Activated T-helper 2 cell treated with anti-CD3 and anti-CD28 coated beads, Interferon-gamma antibody, Interleukin-2, Interleukin-4, amounts not matched to agents 10 μg/mL and 5 μg/mL and 100 μg/mL, durations not matched to agents 14 hours and 24 hours and 36 hours (primary cell): Measurements from ENCODE around the gene MAG. TPM values are rescaled to one million over a fixed set of nuclear protein-coding genes. Genes with fewer than 3 reads are reported as not detected.

Experiments
- DNase-seq: peaks from one replicate; pipeline ENCODE4 v3.0.0; 2021; ENCODE audit warnings: low spot score
- H3K27ac Mint-ChIP-seq: one replicate; pipeline ENCODE4 v1.8.0; 2021; ENCODE audit warnings: mixed read lengths
- H3K27me3 Mint-ChIP-seq: one replicate; pipeline ENCODE4 v1.8.0; 2021; ENCODE audit warnings: low read depth, mixed read lengths
- H3K36me3 Mint-ChIP-seq: one replicate; pipeline ENCODE4 v1.8.0; 2021; ENCODE audit warnings: low read depth, mixed read lengths
- H3K4me1 Mint-ChIP-seq: one replicate; pipeline ENCODE4 v1.8.0; 2021; ENCODE audit warnings: low read depth, mixed read lengths
- H3K4me3 Mint-ChIP-seq: one replicate; pipeline ENCODE4 v1.8.0; 2021; ENCODE audit warnings: low read depth, mild to moderate bottlenecking, moderate library complexity, mixed read lengths
- H3K9me3 Mint-ChIP-seq: one replicate; pipeline ENCODE4 v1.8.0; 2021; ENCODE audit warnings: mixed read lengths
- intact Hi-C: fragments of 100-400 bp; cut with micrococcal nuclease; formaldehyde crosslinking; loops from one replicate; pipeline ENCODE4 v1.15.1; 2023
- total RNA-seq: library from RNA; stranded (reverse); gene quantifications from 2 replicates; pipeline ENCODE4 v1.2.3, GENCODE V29; 2022

Gene MAG
- total RNA-seq, 1 donor from 2014 or later = 0.37 TPM

- Mint-ChIP-seq H3K36me3 (no peaks in the 10 kb centered on the region), H3K27ac (no peak overlapping the region), H3K4me3 (no peak overlapping the region), H3K27me3 (no peaks in the 10 kb centered on the region), H3K9me3 (no peaks in the 10 kb centered on the region), H3K4me1 (peaks cover 21% of the 10 kb centered on the region)
- intact Hi-C loops = loop anchor here (2.0 kb wide), 1 partner anchor 15 kb away; the partner anchor contains the start of gene FFAR1
- no peak for DNase-seq
These were observed 39.7 kb downstream of the MAG start for GRCh38 chr19:35331551-35332214.

GRCh38 chr19:35332817-35333216, 40.9 kb downstream of the MAG start:
- Mint-ChIP-seq H3K27ac (peak overlapping the region; percentile 34), H3K36me3 (no peaks in the 10 kb centered on the region), H3K27me3 (no peaks in the 10 kb centered on the region), H3K9me3 (no peaks in the 10 kb centered on the region), H3K4me3 (no peak overlapping the region), H3K4me1 (peaks cover 20% of the 10 kb centered on the region)
- intact Hi-C loops = loop anchor here (2.0 kb wide), 1 partner anchor 14 kb away; the partner anchor contains the start of gene FFAR1
- DNase-seq = no peak

- no peak for DNase-seq
- no peak overlapping the region for H3K27ac Mint-ChIP-seq
- intact Hi-C loops = no loop called here
- no peaks in the 10 kb centered on the region for H3K27me3 Mint-ChIP-seq
- no peaks in the 10 kb centered on the region for H3K9me3 Mint-ChIP-seq
- no peaks in the 10 kb centered on the region for H3K36me3 Mint-ChIP-seq
- peaks cover 13% of the 10 kb centered on the region for H3K4me1 Mint-ChIP-seq
- no peak overlapping the region for H3K4me3 Mint-ChIP-seq
These were observed 42.3 kb downstream of the MAG start for GRCh38 chr19:35334144-35334753.

GRCh38 chr19:35336166-35336955, 44.4 kb downstream of the MAG start:
- intact Hi-C loops = no loop called here
- no peak overlapping the region for H3K4me3 Mint-ChIP-seq
- no peaks in the 10 kb centered on the region for H3K36me3 Mint-ChIP-seq
- no peak overlapping the region for H3K27ac Mint-ChIP-seq
- H3K9me3 Mint-ChIP-seq = no peaks in the 10 kb centered on the region
- peaks cover 13% of the 10 kb centered on the region for H3K4me1 Mint-ChIP-seq
- DNase-seq = no peak
- no peaks in the 10 kb centered on the region for H3K27me3 Mint-ChIP-seq

- H3K27ac Mint-ChIP-seq = no peak overlapping the region
- H3K27me3 Mint-ChIP-seq = peaks cover under 1% of the 10 kb centered on the region
- peaks cover 13% of the 10 kb centered on the region for H3K4me1 Mint-ChIP-seq
- no peak overlapping the region for H3K4me3 Mint-ChIP-seq
- no peak for DNase-seq
- intact Hi-C loops = no loop called here
- H3K9me3 Mint-ChIP-seq = no peaks in the 10 kb centered on the region
- no peaks in the 10 kb centered on the region for H3K36me3 Mint-ChIP-seq
These were observed 45.4 kb downstream of the MAG start for GRCh38 chr19:35337097-35337983.

GRCh38 chr19:35337984-35338296, 46.0 kb downstream of the MAG start:
- intact Hi-C loops = no loop called here
- H3K36me3 Mint-ChIP-seq = no peaks in the 10 kb centered on the region

GRCh38 chr19:35340431-35340830, 48.5 kb downstream of the MAG start:
- intact Hi-C loops = no loop called here
- peaks cover 7% of the 10 kb centered on the region for H3K27me3 Mint-ChIP-seq
- no peak overlapping the region for H3K27ac Mint-ChIP-seq
- no peaks in the 10 kb centered on the region for H3K9me3 Mint-ChIP-seq
- no peak overlapping the region for H3K4me3 Mint-ChIP-seq
- no peak for DNase-seq
- H3K4me1 Mint-ChIP-seq = no peaks in the 10 kb centered on the region
- no peaks in the 10 kb centered on the region for H3K36me3 Mint-ChIP-seq

More at GRCh38 chr19:35337984-35338296, 46.0 kb downstream of the MAG start:
- DNase-seq = no peak
- no peak overlapping the region for H3K27ac Mint-ChIP-seq
- no peaks in the 10 kb centered on the region for H3K9me3 Mint-ChIP-seq
- peaks cover 7% of the 10 kb centered on the region for H3K4me1 Mint-ChIP-seq
- peaks cover 3% of the 10 kb centered on the region for H3K27me3 Mint-ChIP-seq
- H3K4me3 Mint-ChIP-seq = no peak overlapping the region

- Mint-ChIP-seq H3K36me3 (no peaks in the 10 kb centered on the region), H3K9me3 (no peaks in the 10 kb centered on the region), H3K4me3 (no peak overlapping the region), H3K4me1 (peaks cover 5% of the 10 kb centered on the region), H3K27me3 (peaks cover 7% of the 10 kb centered on the region), H3K27ac (no peak overlapping the region)
- intact Hi-C loops = no loop called here
- no peak for DNase-seq
These were observed 49.0 kb downstream of the MAG start for GRCh38 chr19:35341006-35341405.

GRCh38 chr19:35341565-35342225, 49.7 kb downstream of the MAG start:
- H3K9me3 Mint-ChIP-seq = no peaks in the 10 kb centered on the region
- intact Hi-C loops = no loop called here
- no peaks in the 10 kb centered on the region for H3K36me3 Mint-ChIP-seq
- H3K27ac Mint-ChIP-seq = no peak overlapping the region
- H3K4me1 Mint-ChIP-seq = peaks cover 12% of the 10 kb centered on the region
- H3K4me3 Mint-ChIP-seq = no peak overlapping the region
- H3K27me3 Mint-ChIP-seq = peaks cover 7% of the 10 kb centered on the region
- no peak for DNase-seq

GRCh38 chr19:35342430-35342829, 50.5 kb downstream of the MAG start:
- H3K4me3 Mint-ChIP-seq = no peak overlapping the region
- H3K4me1 Mint-ChIP-seq = peaks cover 20% of the 10 kb centered on the region
- H3K9me3 Mint-ChIP-seq = no peaks in the 10 kb centered on the region
- DNase-seq = no peak
- intact Hi-C loops = no loop called here
- H3K36me3 Mint-ChIP-seq = no peaks in the 10 kb centered on the region
- H3K27ac Mint-ChIP-seq = no peak overlapping the region
- H3K27me3 Mint-ChIP-seq = peaks cover 7% of the 10 kb centered on the region

- Mint-ChIP-seq H3K4me3 (no peak overlapping the region), H3K27me3 (peaks cover 7% of the 10 kb centered on the region), H3K4me1 (peaks cover 30% of the 10 kb centered on the region)
These were observed 52.6 kb downstream of the MAG start for GRCh38 chr19:35344511-35345031.

GRCh38 chr19:35345671-35346111, 53.7 kb downstream of the MAG start:
- Mint-ChIP-seq H3K27ac (peak overlapping the region; percentile 97), H3K9me3 (no peaks in the 10 kb centered on the region), H3K27me3 (peaks cover 7% of the 10 kb centered on the region), H3K4me3 (no peak overlapping the region), H3K4me1 (peaks cover 30% of the 10 kb centered on the region), H3K36me3 (no peaks in the 10 kb centered on the region)
- intact Hi-C loops = loop anchor here (2.0 to 5.0 kb wide), 4 partner anchors 13 to 188 kb away; partner anchors contain the start of gene USF2
- no peak for DNase-seq

More at GRCh38 chr19:35344511-35345031, 52.6 kb downstream of the MAG start:
- intact Hi-C loops = loop anchor here (5.0 kb wide), 2 partner anchors 77 to 187 kb away; partner anchors contain the start of gene USF2
- no peak overlapping the region for H3K27ac Mint-ChIP-seq
- H3K9me3 Mint-ChIP-seq = no peaks in the 10 kb centered on the region
- DNase-seq = no peak
- H3K36me3 Mint-ChIP-seq = no peaks in the 10 kb centered on the region
